Endothelial cell of umbilical vein (primary cell): ENCODE results near the gene MTARC2. TPM values are rescaled to one million over a fixed set of nuclear protein-coding genes. Genes with fewer than 3 reads are reported as not detected.

Experiments used
- BruUV-seq: library from RNA; stranded (reverse); fragments of 400-500 nt; replicated peaks from 2 replicates; lab custom pipeline; 2021; lab: Mats Ljungman, UMichigan
- CTCF ChIA-PET: fragments of 300-600, 350-600 bp; sonication (Branson Sonifier 250); formaldehyde crosslinking; loops from one replicate; lab custom pipeline; 2021; ENCODE audit warnings: antibody characterized with exemption, inconsistent platforms; lab: Charles Lee
- POLR2A ChIA-PET: fragments of 300-600, 350-600 bp; sonication (Branson Sonifier 250); formaldehyde crosslinking; loops from one replicate; lab custom pipeline; 2021; ENCODE audit warnings: antibody characterized with exemption, inconsistent platforms; lab: Charles Lee
- DNase-seq: peaks from one replicate; pipeline ENCODE4 v3.0.0-alpha.2; 2011; ENCODE audit warnings: low read depth, low spot score
- FAIRE-seq: peaks from 2 replicates; lab custom pipeline; 2011; peaks lifted over from hg19 to GRCh38; lab: Jason Lieb, UNC
- H2AFZ ChIP-seq: 2 replicates; pipeline ENCODE4 v1.6.0; 2012; ENCODE audit warnings: low read depth, low read length, control low read depth, inconsistent platforms
- H3K27ac ChIP-seq: 2 replicates; pipeline ENCODE4 v1.5.1; 2011; ENCODE audit warnings: low read depth, mild to moderate bottlenecking, control low read depth, low read length, moderate library complexity; ENCODE audit not compliant: insufficient read depth
- H3K27me3 ChIP-seq, 2 experiments: 2 replicates each; pipeline versions ENCODE4 v1.6.0 to v1.6.1; 2011; ENCODE audit warnings: low read length in 2 of 2, mixed read lengths in 1 of 2; ENCODE audit not compliant: control insufficient read depth in 2 of 2, insufficient read depth in 2 of 2
- H3K36me3 ChIP-seq, 2 experiments: 2 replicates in 1 of 2; 3 replicates in 1 of 2; pipeline ENCODE4 v1.5.1; 2011; ENCODE audit warnings: low read length in 2 of 2, mild to moderate bottlenecking in 1 of 2, moderate library complexity in 1 of 2; ENCODE audit not compliant: control insufficient read depth in 2 of 2, insufficient read depth in 2 of 2; ENCODE audit errors: extremely low read depth in 1 of 2
- H3K4me1 ChIP-seq: 3 replicates; pipeline ENCODE4 v1.5.1; 2011; ENCODE audit warnings: mild to moderate bottlenecking, low read length; ENCODE audit not compliant: control insufficient read depth, insufficient read depth; ENCODE audit errors: extremely low read depth
- H3K4me2 ChIP-seq: 2 replicates; pipeline ENCODE4 v1.6.1; 2011; ENCODE audit warnings: low read length, control low read depth, mixed read lengths; ENCODE audit not compliant: insufficient read depth
- H3K4me3 ChIP-seq, 3 experiments: fragments of 200-600 bp in 1 of 3; sonication (generic), shearing (Covaris generic) in 1 of 3; replicated peaks in 1 of 3; 2 replicates each; pipeline ENCODE4 v1.5.1; 2011 to 2016; ENCODE audit warnings: control low read depth in 3 of 3, low read length in 3 of 3, mild to moderate bottlenecking in 2 of 3, inconsistent platforms in 1 of 3, low read depth in 1 of 3, moderate library complexity in 1 of 3; ENCODE audit not compliant: insufficient read depth in 1 of 3
- H3K79me2 ChIP-seq: 2 replicates; pipeline ENCODE4 v1.6.0; 2012; ENCODE audit warnings: low read length, inconsistent platforms; ENCODE audit not compliant: control insufficient read depth, insufficient read depth
- H3K9ac ChIP-seq: replicated peaks from 2 replicates; pipeline ENCODE3; 2011; ENCODE audit warnings: low read length, control low read depth; ENCODE audit not compliant: insufficient read depth; ENCODE audit errors: extremely low read depth
- H3K9me1 ChIP-seq: replicated peaks from 3 replicates; pipeline ENCODE4 v1.6.0; 2011; ENCODE audit warnings: mild to moderate bottlenecking, low read length; ENCODE audit not compliant: control insufficient read depth, insufficient read depth; ENCODE audit errors: extremely low read depth
- H3K9me3 ChIP-seq: replicated peaks from 2 replicates; pipeline ENCODE4 v1.5.1; 2012; ENCODE audit warnings: low read length, inconsistent platforms; ENCODE audit not compliant: control insufficient read depth, insufficient read depth
- H4K20me1 ChIP-seq: replicated peaks from 2 replicates; pipeline ENCODE3; 2011; ENCODE audit warnings: mild to moderate bottlenecking, low read length; ENCODE audit not compliant: control insufficient read depth, insufficient read depth; ENCODE audit errors: extremely low read depth
- EZH2 ChIP-seq: IDR thresholded peaks from 2 replicates; pipeline ENCODE4 v1.6.1; 2012; ENCODE audit warnings: borderline replicate concordance, low read depth, mild to moderate bottlenecking, moderate library complexity, low read length, inconsistent platforms; ENCODE audit not compliant: severe bottlenecking
- FOS ChIP-seq: IDR thresholded peaks from 2 replicates; pipeline ENCODE4 v1.6.1; 2011; ENCODE audit warnings: mild to moderate bottlenecking, low read length, moderate library complexity, borderline replicate concordance; ENCODE audit not compliant: insufficient read depth
- GATA2 ChIP-seq: IDR thresholded peaks from 2 replicates; pipeline ENCODE4 v1.7.0; 2011; ENCODE audit warnings: low read depth, mild to moderate bottlenecking, moderate library complexity, mixed read lengths, low read length; ENCODE audit not compliant: insufficient read length, insufficient read depth
- JUN ChIP-seq: IDR thresholded peaks from 2 replicates; pipeline ENCODE4 v1.6.1; 2011; ENCODE audit warnings: borderline replicate concordance, low read depth; ENCODE audit not compliant: insufficient read length, insufficient read depth
- MYC ChIP-seq: IDR thresholded peaks from one replicate; pipeline ENCODE4 v1.6.1; 2011; ENCODE audit warnings: mild to moderate bottlenecking, low read depth, low read length
- POLR2A ChIP-seq: IDR thresholded peaks from 2 replicates; pipeline ENCODE4 v1.6.1; 2012; ENCODE audit warnings: low read depth, mild to moderate bottlenecking, control low read depth, low read length
- POLR2AphosphoS5 ChIP-seq: IDR thresholded peaks from 2 replicates; pipeline ENCODE4 v1.6.1; 2012; ENCODE audit warnings: low read depth, mild to moderate bottlenecking, control low read depth, low read length, moderate library complexity; ENCODE audit not compliant: insufficient read depth
- dilution Hi-C: fragments of 300-500 bp; cut with MboI; formaldehyde crosslinking; loops from one replicate; pipeline ENCODE4 v1.15.0; 2019; ENCODE audit warnings: low sequenced_read_pairs; ENCODE audit not compliant: extremely low pct_ligation_motif_present
- intact Hi-C: fragments of 100-400 bp; cut with micrococcal nuclease; formaldehyde crosslinking; loops from one replicate; pipeline ENCODE4 v1.10.0; 2022
- polyA plus RNA-seq, 4 experiments: library from polyadenylated mRNA; depleted of rRNA in 3 of 4; stranded (reverse) in 3 of 4; unstranded in 1 of 4; fragments of >200 nt; gene quantifications; 2 replicates each; pipeline versions ENCODE4 v1.2.1 to v1.2.3, GENCODE V29; 2011 to 2012; ENCODE audit warnings: missing spikeins in 1 of 4
- total RNA-seq: library from RNA; stranded (reverse); gene quantifications from 2 replicates; pipeline ENCODE4 v1.2.3, GENCODE V29; 2021
- TF ChIP-seq, protein P1 (sequence below), 2 donors: IDR thresholded peaks; 1 replicate in 1 of 2; 2 replicates in 1 of 2; pipeline ENCODE4 v1.5.1; 2011; ENCODE audit warnings: low read length in 2 of 2, mild to moderate bottlenecking in 2 of 2, moderate library complexity in 2 of 2, control low read depth in 1 of 2, inconsistent platforms in 1 of 2, low read depth in 1 of 2; ENCODE audit not compliant: insufficient read depth in 1 of 2; ENCODE audit errors: extremely low read depth in 1 of 2
- TF ChIP-seq, protein P2 (sequence below): IDR thresholded peaks from 2 replicates; pipeline ENCODE4 v1.6.1; 2011; ENCODE audit not compliant: insufficient read depth, insufficient read length

Gene MTARC2
- total and polyA plus RNA-seq, 2 donors (not counting 3 experiments of a cell fraction or from before 2014, with no cell fraction given), result 9.8 to 14.1 TPM

DNA sequence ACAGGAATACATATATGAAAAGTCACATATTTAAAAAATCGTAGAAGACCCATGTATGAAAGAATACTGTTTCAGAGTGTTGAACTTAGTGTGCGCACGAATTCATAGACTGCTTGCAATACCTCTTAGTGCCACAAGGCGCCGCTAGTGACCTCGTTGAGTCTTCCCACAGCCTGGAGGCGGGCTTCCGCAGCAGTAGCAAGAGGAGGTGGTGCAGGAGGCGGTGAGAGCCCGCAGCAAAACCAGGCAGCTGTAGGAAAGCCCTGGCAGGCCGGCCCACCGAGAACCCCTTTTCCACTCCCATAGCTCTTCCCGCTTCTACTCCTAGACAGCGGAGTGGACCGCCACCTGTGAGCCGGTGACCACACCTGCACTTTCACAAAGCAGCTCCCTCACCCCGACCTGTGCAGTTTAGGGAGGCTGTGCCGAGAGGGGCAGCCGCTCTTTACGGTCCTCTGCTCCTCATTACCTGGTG, 62.1 kb downstream of the MTARC2 start:
- Histone ChIP-seq H3K4me2 (no peak overlapping the region), H3K9ac (no peak overlapping the region), H4K20me1 (no peaks in the 10 kb centered on the region), H3K4me3 (no peak overlapping the region), H3K27ac (no peak overlapping the region), H3K79me2 (no peaks in the 10 kb centered on the region), H3K9me1 (no peaks in the 10 kb centered on the region), H3K36me3 (no peaks in the 10 kb centered on the region), H2AFZ (peak overlapping the region; percentile 78), H3K27me3 (peaks cover 6 to 11% of the 10 kb centered on the region in 2 experiments), H3K4me1 (peaks cover 8% of the 10 kb centered on the region), H3K9me3 (no peaks in the 10 kb centered on the region)
- ChIA-PET CTCF (interaction anchor here (0.6 to 3.5 kb wide), 27 partner anchors 9 to 1645 kb away, joined by 3 to 43 read pairs (median 5); partner anchors contain the start of gene HLX), POLR2A (no interaction called here)
- BruUV-seq, result no TSS peak
- FAIRE-seq, result peak; percentile 95
- peak; percentile 82 for DNase-seq
- dilution Hi-C loops, result no loop called here
- intact Hi-C loops, result loop anchor here (1.0 to 10.0 kb wide), 12 partner anchors 33 to 1645 kb away; partner anchors contain the start of gene DUSP10
- no peak for TF ChIP-seq FOS
- TF ChIP-seq, protein P1, sequence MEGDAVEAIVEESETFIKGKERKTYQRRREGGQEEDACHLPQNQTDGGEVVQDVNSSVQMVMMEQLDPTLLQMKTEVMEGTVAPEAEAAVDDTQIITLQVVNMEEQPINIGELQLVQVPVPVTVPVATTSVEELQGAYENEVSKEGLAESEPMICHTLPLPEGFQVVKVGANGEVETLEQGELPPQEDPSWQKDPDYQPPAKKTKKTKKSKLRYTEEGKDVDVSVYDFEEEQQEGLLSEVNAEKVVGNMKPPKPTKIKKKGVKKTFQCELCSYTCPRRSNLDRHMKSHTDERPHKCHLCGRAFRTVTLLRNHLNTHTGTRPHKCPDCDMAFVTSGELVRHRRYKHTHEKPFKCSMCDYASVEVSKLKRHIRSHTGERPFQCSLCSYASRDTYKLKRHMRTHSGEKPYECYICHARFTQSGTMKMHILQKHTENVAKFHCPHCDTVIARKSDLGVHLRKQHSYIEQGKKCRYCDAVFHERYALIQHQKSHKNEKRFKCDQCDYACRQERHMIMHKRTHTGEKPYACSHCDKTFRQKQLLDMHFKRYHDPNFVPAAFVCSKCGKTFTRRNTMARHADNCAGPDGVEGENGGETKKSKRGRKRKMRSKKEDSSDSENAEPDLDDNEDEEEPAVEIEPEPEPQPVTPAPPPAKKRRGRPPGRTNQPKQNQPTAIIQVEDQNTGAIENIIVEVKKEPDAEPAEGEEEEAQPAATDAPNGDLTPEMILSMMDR (IDR thresholded peaks at IDR 0.05; ENCODE audit: extremely low read depth in 1 of 2, insufficient read depth in 1 of 2, low read depth in 1 of 2, low read length in 2 of 2), result peak; percentile 89 to 95

DNA sequence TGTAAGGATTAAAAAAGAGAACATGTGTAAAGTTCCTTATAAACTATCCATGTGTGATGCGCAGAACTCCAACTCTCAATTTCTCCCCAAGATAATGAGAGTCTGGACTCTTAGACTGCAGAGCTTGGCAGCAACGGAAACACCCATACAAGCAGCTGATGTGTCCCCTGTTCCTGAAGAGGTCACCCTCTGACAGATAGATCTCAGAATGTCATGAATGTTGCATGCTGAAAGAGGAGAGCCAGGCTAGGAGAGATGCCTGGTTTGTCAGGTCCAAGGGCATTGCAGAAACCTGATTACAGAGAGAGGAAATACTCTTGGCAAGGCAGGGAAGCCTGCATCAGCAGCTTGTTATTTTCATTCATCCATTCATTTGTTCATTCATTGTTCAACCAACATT, 62.8 kb downstream of the MTARC2 start:
- H3K4me1 ChIP-seq, result peaks cover 8% of the 10 kb centered on the region
- H3K9ac ChIP-seq, result no peak overlapping the region
- POLR2A ChIA-PET, result interaction anchor here (0.5 kb wide), 1 partner anchor 146 kb away, joined by 6 read pairs; no protein-coding TSS in a partner anchor
- H2AFZ ChIP-seq, result no peak overlapping the region
- no peaks in the 10 kb centered on the region for H3K36me3 ChIP-seq
- BruUV-seq, result no TSS peak
- FAIRE-seq, result peak; percentile 33
- H3K9me1 ChIP-seq, result no peaks in the 10 kb centered on the region
- H4K20me1 ChIP-seq, result no peaks in the 10 kb centered on the region
- intact Hi-C loops (loop anchor here (1.0 to 10.0 kb wide), 12 partner anchors 32 to 1644 kb away; partner anchors contain the start of gene DUSP10), dilution Hi-C loops (no loop called here)
- no peak overlapping the region for H3K27ac ChIP-seq
- DNase-seq, result peak; percentile 30
- CTCF ChIA-PET, result interaction anchor here (0.6 to 3.5 kb wide), 21 partner anchors 11 to 1644 kb away, joined by 3 to 43 read pairs (median 5); partner anchors contain the start of gene HLX
- H3K4me3 ChIP-seq, result no peak overlapping the region
- no peaks in the 10 kb centered on the region for H3K79me2 ChIP-seq
- no peak overlapping the region for H3K4me2 ChIP-seq
- H3K9me3 ChIP-seq, result no peaks in the 10 kb centered on the region
- peaks cover 6 to 11% of the 10 kb centered on the region in 2 experiments for H3K27me3 ChIP-seq
- TF ChIP-seq EZH2, result no peak
- TF ChIP-seq, protein P1 (IDR thresholded peaks at IDR 0.05; ENCODE audit: extremely low read depth in 1 of 2, insufficient read depth in 1 of 2, low read depth in 1 of 2, low read length in 2 of 2), result no peak
- TF ChIP-seq FOS, result no peak
- no peak for TF ChIP-seq JUN
- no peak for TF ChIP-seq POLR2AphosphoS5
- no peak for TF ChIP-seq POLR2A
- no peak for TF ChIP-seq MYC
- TF ChIP-seq, protein P2, sequence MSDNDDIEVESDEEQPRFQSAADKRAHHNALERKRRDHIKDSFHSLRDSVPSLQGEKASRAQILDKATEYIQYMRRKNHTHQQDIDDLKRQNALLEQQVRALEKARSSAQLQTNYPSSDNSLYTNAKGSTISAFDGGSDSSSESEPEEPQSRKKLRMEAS, result no peak
- TF ChIP-seq GATA2, result no peak
